Mesenchymal stem cell (in vitro differentiated cells and primary cell): ENCODE data around the gene HOXD11.

Experiments used
- DNase-seq: peaks from one replicate; pipeline ENCODE4 v3.0.0-alpha.2; 2013
- H2AFZ ChIP-seq: one replicate; pipeline ENCODE4 v1.6.1; 2013; ENCODE audit warnings: low read depth, mild to moderate bottlenecking, control low read depth, inconsistent platforms, low read length, moderate library complexity
- H2AK5ac ChIP-seq: 2 replicates; pipeline ENCODE4 v1.6.1; 2013; ENCODE audit warnings: low read length, moderate library complexity, mild to moderate bottlenecking, inconsistent platforms; ENCODE audit not compliant: severe bottlenecking
- H2BK120ac ChIP-seq: one replicate; pipeline ENCODE4 v1.6.1; 2013; ENCODE audit warnings: low read depth, mild to moderate bottlenecking, inconsistent platforms, low read length, moderate library complexity
- H2BK12ac ChIP-seq, 2 experiments: one replicate each; pipeline ENCODE4 v1.6.1; 2013; ENCODE audit warnings: inconsistent platforms in 2 of 2, low read length in 2 of 2, mild to moderate bottlenecking in 2 of 2, moderate library complexity in 2 of 2, control low read depth in 1 of 2
- H2BK15ac ChIP-seq: one replicate; pipeline ENCODE4 v1.6.1; 2013; ENCODE audit warnings: mild to moderate bottlenecking, low read depth, inconsistent platforms; ENCODE audit not compliant: poor library complexity, severe bottlenecking
- H2BK5ac ChIP-seq: 2 replicates; pipeline ENCODE4 v1.6.1; 2013; ENCODE audit warnings: low read depth, mild to moderate bottlenecking, low read length, control low read depth, inconsistent platforms; ENCODE audit not compliant: poor library complexity, severe bottlenecking
- H3K14ac ChIP-seq, 2 experiments: one replicate each; pipeline ENCODE4 v1.6.1; 2013; ENCODE audit warnings: inconsistent platforms in 2 of 2, low read length in 2 of 2, control low read depth in 1 of 2, mild to moderate bottlenecking in 1 of 2, moderate library complexity in 1 of 2
- H3K18ac ChIP-seq, 2 experiments: one replicate each; pipeline ENCODE4 v1.6.1; 2013; ENCODE audit warnings: inconsistent platforms in 2 of 2, low read length in 2 of 2, control low read depth in 1 of 2, low read depth in 1 of 2, mild to moderate bottlenecking in 1 of 2
- H3K23ac ChIP-seq, 2 experiments: one replicate each; pipeline ENCODE4 v1.6.1; 2013; ENCODE audit warnings: inconsistent platforms in 2 of 2, low read length in 2 of 2, mild to moderate bottlenecking in 2 of 2, moderate library complexity in 2 of 2, control low read depth in 1 of 2
- H3K27ac ChIP-seq: 2 replicates; pipeline ENCODE4 v1.5.1; 2013; ENCODE audit warnings: mild to moderate bottlenecking, moderate library complexity, low read length, control low read depth, inconsistent platforms; ENCODE audit not compliant: poor library complexity, severe bottlenecking
- H3K27me3 ChIP-seq, 2 experiments: 2 replicates each; pipeline versions ENCODE4 v1.6.1 to v1.7.0; 2013; ENCODE audit warnings: low read length in 2 of 2, mild to moderate bottlenecking in 2 of 2, moderate library complexity in 2 of 2, control low read depth in 1 of 2, inconsistent platforms in 1 of 2; ENCODE audit not compliant: control insufficient read depth in 1 of 2, insufficient read depth in 1 of 2
- H3K36me3 ChIP-seq, 2 experiments: 2 replicates each; pipeline versions ENCODE4 v1.6.1 to v1.7.0; 2013; ENCODE audit warnings: low read length in 2 of 2, control low read depth in 1 of 2, inconsistent platforms in 1 of 2, low read depth in 1 of 2, mild to moderate bottlenecking in 1 of 2; ENCODE audit not compliant: insufficient read depth in 2 of 2, control insufficient read depth in 1 of 2
- H3K4ac ChIP-seq, 2 experiments: one replicate each; pipeline ENCODE4 v1.6.1; 2013; ENCODE audit warnings: inconsistent platforms in 2 of 2, low read length in 2 of 2, mild to moderate bottlenecking in 2 of 2, moderate library complexity in 2 of 2, control low read depth in 1 of 2, low read depth in 1 of 2
- H3K4me1 ChIP-seq: 2 replicates; pipeline ENCODE4 v1.6.1; 2013; ENCODE audit warnings: low read depth, low read length, control low read depth; ENCODE audit not compliant: control insufficient read depth, insufficient read depth
- H3K4me2 ChIP-seq: 2 replicates; pipeline ENCODE4 v1.6.1; 2013; ENCODE audit warnings: low read length, mild to moderate bottlenecking, inconsistent platforms; ENCODE audit not compliant: poor library complexity, severe bottlenecking
- H3K4me3 ChIP-seq, 2 experiments: 2 replicates each; pipeline versions ENCODE4 v1.5.1 to v1.7.0; 2013; ENCODE audit warnings: low read length in 2 of 2, mild to moderate bottlenecking in 2 of 2, control low read depth in 1 of 2, low read depth in 1 of 2; ENCODE audit not compliant: insufficient read depth in 1 of 2
- H3K79me1 ChIP-seq: replicated peaks from 2 replicates; pipeline ENCODE4 v1.6.1; 2013; ENCODE audit warnings: mild to moderate bottlenecking, control low read depth, low read length, inconsistent platforms; ENCODE audit not compliant: poor library complexity, severe bottlenecking
- H3K9ac ChIP-seq: 2 replicates; pipeline ENCODE4 v1.7.0; 2013; ENCODE audit warnings: mild to moderate bottlenecking, low read length, moderate library complexity
- H3K9me3 ChIP-seq: 2 replicates; pipeline ENCODE4 v1.7.0; 2013; ENCODE audit warnings: mild to moderate bottlenecking, low read length; ENCODE audit not compliant: control insufficient read depth
- H4K8ac ChIP-seq: one replicate; pipeline ENCODE4 v1.6.1; 2013; ENCODE audit warnings: inconsistent platforms, mild to moderate bottlenecking, low read length, moderate library complexity
- H4K91ac ChIP-seq: one replicate; pipeline ENCODE4 v1.6.1; 2013; ENCODE audit warnings: mild to moderate bottlenecking, low read length, inconsistent platforms
- WGBS: methylation state at CpG from one replicate; pipeline ENCODE4 v1.1.7; 2013; ENCODE audit warnings: mixed read lengths; 5-methylcytosine and 5-hydroxymethylcytosine counted together

HOXD11 gene

GRCh38 chr2:176142281-176142680 lies 35.2 kb downstream of the HOXD11 start:
- no peak overlapping the region for H3K4me3 ChIP-seq
- H2BK5ac ChIP-seq, result no peak overlapping the region
- no peak overlapping the region for H3K4ac ChIP-seq
- no peak overlapping the region for H3K27ac ChIP-seq
- H3K27me3 ChIP-seq, result peaks cover 0 to 58% of the 10 kb centered on the region in 2 experiments
- H3K14ac ChIP-seq, result no peak overlapping the region
- no peak overlapping the region for H2BK120ac ChIP-seq
- H4K8ac ChIP-seq, result no peak overlapping the region
- no peaks in the 10 kb centered on the region for H3K9me3 ChIP-seq
- H3K4me1 ChIP-seq, result peaks cover 13% of the 10 kb centered on the region
- no peak for DNase-seq
- H2AK5ac ChIP-seq, result no peak overlapping the region
- H4K91ac ChIP-seq, result no peak overlapping the region
- H3K23ac ChIP-seq, result no peak overlapping the region
- no peak overlapping the region for H2BK15ac ChIP-seq
- no peak overlapping the region for H2BK12ac ChIP-seq
- no peak overlapping the region for H2AFZ ChIP-seq
- H3K18ac ChIP-seq, result no peak overlapping the region
- H3K4me2 ChIP-seq, result no peak overlapping the region
- no peak overlapping the region for H3K9ac ChIP-seq
- H3K36me3 ChIP-seq, result no peaks in the 10 kb centered on the region
- H3K79me1 ChIP-seq, result peaks cover 9% of the 10 kb centered on the region
- WGBS, result 79% methylated on average over 2 of the region's 2 CpGs

DNA sequence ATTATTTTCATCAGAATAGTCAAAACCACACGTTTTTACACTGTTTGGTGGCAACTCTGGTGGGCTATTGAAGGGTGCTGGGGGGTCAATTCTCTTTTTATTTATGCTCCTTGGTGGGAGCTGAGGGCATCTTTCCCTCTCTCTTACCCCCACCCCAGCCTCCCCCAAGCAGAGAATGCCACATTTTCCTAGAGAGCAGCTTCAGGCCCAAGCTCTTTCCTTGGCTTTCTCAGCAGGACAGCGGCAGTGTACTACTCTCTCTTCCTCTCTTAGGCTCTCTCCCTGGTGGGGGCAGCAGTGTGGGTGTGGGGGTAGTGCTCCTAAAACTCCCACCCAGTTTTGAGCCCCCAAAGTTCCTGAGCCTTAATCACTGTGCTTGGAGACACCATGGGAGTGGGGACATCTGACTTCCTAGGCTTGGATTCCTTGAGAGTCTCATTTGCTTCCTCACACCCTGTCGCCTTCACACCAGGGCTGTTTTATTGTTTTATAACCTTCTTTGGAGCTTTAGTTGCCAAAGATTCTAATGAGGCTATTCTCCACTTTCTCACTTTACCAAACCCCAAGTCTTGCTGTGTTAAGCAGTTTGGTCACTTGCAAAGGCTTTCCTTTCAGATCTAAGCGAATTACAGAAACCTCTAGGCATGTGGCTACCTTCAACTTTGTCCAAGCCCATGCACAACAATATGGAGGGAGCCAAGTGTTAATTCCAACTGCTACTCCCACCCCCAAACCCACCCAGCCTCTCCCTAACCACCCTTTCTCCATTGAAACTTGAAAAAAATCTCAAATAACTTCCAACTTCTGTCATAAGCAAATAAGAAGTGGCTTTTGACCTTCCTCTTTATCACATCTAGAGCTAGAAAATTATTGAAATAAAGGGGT lies 38.2 kb downstream of the HOXD11 start:
- Histone ChIP-seq H3K79me1 (peaks cover 13% of the 10 kb centered on the region), H4K91ac (no peak overlapping the region), H3K4me1 (peaks cover 7% of the 10 kb centered on the region), H2BK120ac (no peak overlapping the region), H3K14ac (no peak overlapping the region), H2BK5ac (no peak overlapping the region), H3K27ac (no peak overlapping the region), H2AFZ (no peak overlapping the region), H3K4me3 (no peak overlapping the region), H2BK12ac (no peak overlapping the region), H3K18ac (no peak overlapping the region), H3K9ac (no peak overlapping the region), H3K27me3 (peaks cover 0 to 67% of the 10 kb centered on the region in 2 experiments), H3K36me3 (peaks cover 3 to 7% of the 10 kb centered on the region in 2 experiments), H3K4me2 (no peak overlapping the region), H3K23ac (no peak overlapping the region), H2AK5ac (no peak overlapping the region), H3K4ac (no peak overlapping the region), H2BK15ac (no peak overlapping the region), H4K8ac (no peak overlapping the region), H3K9me3 (no peaks in the 10 kb centered on the region)
- 51% methylated on average over 1 of the region's 4 CpGs for WGBS
- DNase-seq, result no peak

- Histone ChIP-seq H3K23ac (no peak overlapping the region), H2BK120ac (no peak overlapping the region), H3K14ac (no peak overlapping the region), H3K4me1 (peaks cover 3% of the 10 kb centered on the region), H2BK12ac (no peak overlapping the region), H3K4me3 (no peak overlapping the region), H3K4ac (no peak overlapping the region), H2AFZ (no peak overlapping the region), H4K91ac (no peak overlapping the region), H3K79me1 (peaks cover 14% of the 10 kb centered on the region), H3K36me3 (peaks cover 3 to 10% of the 10 kb centered on the region in 2 experiments), H3K27ac (no peak overlapping the region), H3K9ac (no peak overlapping the region), H4K8ac (no peak overlapping the region), H3K18ac (no peak overlapping the region), H2AK5ac (no peak overlapping the region), H2BK15ac (no peak overlapping the region), H3K4me2 (no peak overlapping the region), H3K27me3 (peaks cover 0 to 67% of the 10 kb centered on the region in 2 experiments), H2BK5ac (no peak overlapping the region), H3K9me3 (no peaks in the 10 kb centered on the region)
- DNase-seq, result no peak
- 49% methylated on average over 5 of the region's 6 CpGs for WGBS
Observed at GRCh38 chr2:176146101-176146500, 39.0 kb downstream of the HOXD11 start.

GRCh38 chr2:176146645-176147044 lies 39.6 kb downstream of the HOXD11 start:
- Histone ChIP-seq H3K27me3 (peaks cover 0 to 69% of the 10 kb centered on the region in 2 experiments), H3K4me3 (no peak overlapping the region), H3K18ac (no peak overlapping the region), H2AK5ac (no peak overlapping the region), H3K23ac (no peak overlapping the region), H2BK15ac (no peak overlapping the region), H4K8ac (no peak overlapping the region), H3K27ac (no peak overlapping the region), H2BK12ac (no peak overlapping the region), H3K9ac (no peak overlapping the region), H3K79me1 (peaks cover 14% of the 10 kb centered on the region), H2BK5ac (no peak overlapping the region), H3K14ac (no peak overlapping the region), H2AFZ (no peak overlapping the region), H3K4me1 (peaks cover 6% of the 10 kb centered on the region), H3K36me3 (peaks cover 3 to 10% of the 10 kb centered on the region in 2 experiments), H3K4me2 (no peak overlapping the region), H3K4ac (no peak overlapping the region), H4K91ac (no peak overlapping the region), H2BK120ac (no peak overlapping the region), H3K9me3 (no peaks in the 10 kb centered on the region)
- DNase-seq, result no peak
